Measurements from ENCODE around the gene EVL.

Gene EVL

GRCh38 chr14:100051103-100051502, 14.1 kb upstream of the EVL start:
- DNase-seq (ENCODE audit: low read depth in 1 of 2, low spot score in 1 of 2) = no peak
- Histone ChIP-seq H3K27ac (replicated peaks) (no peak overlapping the region), H3K27me3 (ENCODE audit: insufficient read depth, poor library complexity, severe bottlenecking) (no peaks in the 10 kb centered on the region), H3K4me3 (replicated peaks; ENCODE audit: insufficient read depth, low read length) (no peak overlapping the region)
- TF ChIP-seq CTCF (IDR thresholded peaks at IDR 0.05; ENCODE audit: insufficient read depth, low read length) = no peak
- TF ChIP-seq GABPA (IDR thresholded peaks at IDR 0.05; ENCODE audit: low read depth) = no peak
- TF ChIP-seq POLR2AphosphoS5 (IDR thresholded peaks at IDR 0.05; ENCODE audit: low read depth) = no peak
- TF ChIP-seq, protein P1, sequence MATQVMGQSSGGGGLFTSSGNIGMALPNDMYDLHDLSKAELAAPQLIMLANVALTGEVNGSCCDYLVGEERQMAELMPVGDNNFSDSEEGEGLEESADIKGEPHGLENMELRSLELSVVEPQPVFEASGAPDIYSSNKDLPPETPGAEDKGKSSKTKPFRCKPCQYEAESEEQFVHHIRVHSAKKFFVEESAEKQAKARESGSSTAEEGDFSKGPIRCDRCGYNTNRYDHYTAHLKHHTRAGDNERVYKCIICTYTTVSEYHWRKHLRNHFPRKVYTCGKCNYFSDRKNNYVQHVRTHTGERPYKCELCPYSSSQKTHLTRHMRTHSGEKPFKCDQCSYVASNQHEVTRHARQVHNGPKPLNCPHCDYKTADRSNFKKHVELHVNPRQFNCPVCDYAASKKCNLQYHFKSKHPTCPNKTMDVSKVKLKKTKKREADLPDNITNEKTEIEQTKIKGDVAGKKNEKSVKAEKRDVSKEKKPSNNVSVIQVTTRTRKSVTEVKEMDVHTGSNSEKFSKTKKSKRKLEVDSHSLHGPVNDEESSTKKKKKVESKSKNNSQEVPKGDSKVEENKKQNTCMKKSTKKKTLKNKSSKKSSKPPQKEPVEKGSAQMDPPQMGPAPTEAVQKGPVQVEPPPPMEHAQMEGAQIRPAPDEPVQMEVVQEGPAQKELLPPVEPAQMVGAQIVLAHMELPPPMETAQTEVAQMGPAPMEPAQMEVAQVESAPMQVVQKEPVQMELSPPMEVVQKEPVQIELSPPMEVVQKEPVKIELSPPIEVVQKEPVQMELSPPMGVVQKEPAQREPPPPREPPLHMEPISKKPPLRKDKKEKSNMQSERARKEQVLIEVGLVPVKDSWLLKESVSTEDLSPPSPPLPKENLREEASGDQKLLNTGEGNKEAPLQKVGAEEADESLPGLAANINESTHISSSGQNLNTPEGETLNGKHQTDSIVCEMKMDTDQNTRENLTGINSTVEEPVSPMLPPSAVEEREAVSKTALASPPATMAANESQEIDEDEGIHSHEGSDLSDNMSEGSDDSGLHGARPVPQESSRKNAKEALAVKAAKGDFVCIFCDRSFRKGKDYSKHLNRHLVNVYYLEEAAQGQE (IDR thresholded peaks at IDR 0.05; ENCODE audit: insufficient replicate concordance, low read depth) = no peak
- TF ChIP-seq SPI1 (IDR thresholded peaks at IDR 0.05; ENCODE audit: borderline replicate concordance, low read depth) = no peak

DNA sequence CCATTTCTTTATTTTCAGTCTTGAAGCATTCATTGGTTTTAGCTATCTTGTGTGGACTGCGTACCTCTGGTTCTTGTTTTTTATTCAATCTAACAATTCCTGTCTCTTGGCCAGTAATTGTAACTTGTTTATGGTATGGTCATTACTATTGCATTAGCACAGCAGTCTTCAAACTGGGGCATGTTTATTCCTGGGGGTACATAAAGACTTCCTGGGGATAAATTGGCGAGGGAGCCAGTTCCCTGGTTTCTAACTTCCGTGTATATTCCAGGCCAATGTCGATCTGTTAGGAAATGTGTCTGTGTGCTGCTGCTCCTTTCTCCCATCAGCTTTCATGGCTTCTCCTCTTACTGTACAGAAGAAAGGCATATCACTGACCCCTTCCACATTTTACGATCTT, 13.7 kb upstream of the EVL start:
- Histone ChIP-seq H3K27me3 (ENCODE audit: insufficient read depth, poor library complexity, severe bottlenecking) (no peaks in the 10 kb centered on the region), H3K27ac (replicated peaks) (no peak overlapping the region), H3K4me3 (replicated peaks; ENCODE audit: insufficient read depth, low read length) (no peak overlapping the region)
- DNase-seq (ENCODE audit: low read depth in 1 of 2, low spot score in 1 of 2) = no peak
- TF ChIP-seq, protein P1 (IDR thresholded peaks at IDR 0.05; ENCODE audit: insufficient replicate concordance, low read depth) = no peak
- TF ChIP-seq SPI1 (IDR thresholded peaks at IDR 0.05; ENCODE audit: borderline replicate concordance, low read depth) = no peak
- TF ChIP-seq GABPA (IDR thresholded peaks at IDR 0.05; ENCODE audit: low read depth) = no peak
- TF ChIP-seq CTCF (IDR thresholded peaks at IDR 0.05; ENCODE audit: insufficient read depth, low read length) = no peak
- TF ChIP-seq POLR2AphosphoS5 (IDR thresholded peaks at IDR 0.05; ENCODE audit: low read depth) = no peak

GRCh38 chr14:100052819-100053218, 12.4 kb upstream of the EVL start:
- DNase-seq (ENCODE audit: low read depth in 1 of 2, low spot score in 1 of 2) = no peak
- Histone ChIP-seq H3K27ac (replicated peaks) (no peak overlapping the region), H3K27me3 (ENCODE audit: insufficient read depth, poor library complexity, severe bottlenecking) (no peaks in the 10 kb centered on the region), H3K4me3 (replicated peaks; ENCODE audit: insufficient read depth, low read length) (no peak overlapping the region)
- no peak for TF ChIP-seq POLR2AphosphoS5 (IDR thresholded peaks at IDR 0.05; ENCODE audit: low read depth)
- TF ChIP-seq GABPA (IDR thresholded peaks at IDR 0.05; ENCODE audit: low read depth) = no peak
- TF ChIP-seq, protein P1 (IDR thresholded peaks at IDR 0.05; ENCODE audit: insufficient replicate concordance, low read depth) = no peak
- no peak for TF ChIP-seq SPI1 (IDR thresholded peaks at IDR 0.05; ENCODE audit: borderline replicate concordance, low read depth)
- no peak for TF ChIP-seq CTCF (IDR thresholded peaks at IDR 0.05; ENCODE audit: insufficient read depth, low read length)

Data from HL-60 (cell line).